Umbilical cord (tissue), 2 donors: ENCODE results near the gene MED14. TPM values are rescaled to one million over a fixed set of nuclear protein-coding genes. Genes with fewer than 3 reads are reported as not detected.
"Not testable (repeated sequence)": the region's sequence is repeated elsewhere in the genome, so short reads cannot be mapped to it uniquely, and the experiment has no call there.

Experiments used
- DNase-seq: peaks from one replicate; pipeline ENCODE4 v3.0.0-alpha.2; 2015; ENCODE audit warnings: low spot score
- total RNA-seq: library from RNA; depleted of rRNA; stranded (reverse); fragments of >200 nt; gene quantifications from one replicate; pipeline ENCODE4 v1.2.3, GENCODE V29; 2014; ENCODE audit warnings: low replicate concordance; ENCODE audit not compliant: insufficient read depth

MED14 gene
- total RNA-seq, result 52.0 TPM

- DNase-seq, result peak; percentile 89
Measured at GRCh38 chrX:40735325-40736169, at the start of gene MED14. MED14 (minus strand) TSS chrX:40735542; CDS start chrX:40735412, 130 bp downstream.

GRCh38 chrX:40784516-40785151 lies 49.3 kb upstream of the MED14 start:
- no peak for DNase-seq

GRCh38 chrX:40782644-40783259 lies 47.4 kb upstream of the MED14 start:
- DNase-seq, result not testable (repeated sequence)

- no peak for DNase-seq
Measured at GRCh38 chrX:40780951-40781350, 45.6 kb upstream of the MED14 start.

DNA sequence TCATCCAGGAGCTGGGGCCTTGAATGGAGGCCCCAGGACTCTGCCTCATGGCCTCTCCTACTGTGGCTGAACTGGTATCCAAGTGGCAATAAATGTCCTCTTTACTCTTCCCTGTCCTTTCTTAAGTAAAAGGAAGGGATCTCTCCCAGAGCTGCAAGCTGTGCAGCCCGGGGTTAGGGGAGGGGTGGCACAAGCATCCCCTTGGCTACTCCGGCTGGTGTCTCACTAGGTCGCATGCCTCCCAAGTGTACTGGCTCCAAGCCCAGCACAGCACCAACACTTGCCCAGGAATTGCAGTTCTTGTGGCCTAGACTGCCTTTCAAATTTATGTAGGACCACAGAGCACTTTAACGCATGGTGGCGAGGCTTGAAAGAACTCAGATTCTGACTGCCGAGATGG lies 44.7 kb upstream of the MED14 start:
- DNase-seq, result no peak

DNA sequence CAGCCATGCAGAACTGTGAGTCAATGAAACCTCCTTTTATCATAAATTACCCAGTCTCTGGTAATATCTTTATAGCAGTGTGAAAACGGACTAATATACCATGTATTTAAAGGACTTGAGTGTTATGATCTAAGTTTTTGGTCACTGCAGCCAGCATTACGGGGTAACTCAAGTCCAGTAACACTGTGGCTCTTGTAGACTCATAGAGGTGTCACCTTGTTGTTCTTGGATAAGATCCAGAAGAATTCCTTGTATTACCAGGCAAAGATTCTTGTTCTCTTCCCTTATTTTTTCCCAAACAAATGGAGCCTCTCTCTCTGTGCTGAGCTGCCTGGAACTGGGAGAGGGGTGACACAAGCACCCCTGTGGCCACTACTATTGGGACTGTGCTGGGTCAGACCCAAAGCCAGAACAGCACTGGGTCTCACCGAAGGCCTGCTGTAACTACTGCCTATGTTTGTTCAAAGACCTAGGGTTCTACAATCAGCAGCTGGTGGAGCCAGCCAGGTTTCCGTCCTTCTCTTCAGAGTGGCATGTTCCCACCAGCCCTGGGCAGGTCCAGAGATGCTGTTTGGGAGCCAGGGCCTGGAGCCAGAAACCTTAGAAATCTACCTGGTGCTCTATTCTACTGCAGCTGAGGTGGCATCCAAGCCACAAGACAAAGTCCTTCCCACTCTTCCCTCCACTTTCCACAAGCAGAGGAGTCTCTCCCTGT lies 43.7 kb upstream of the MED14 start:
- DNase-seq, result no peak

- peak; percentile 15 for DNase-seq
Measured at GRCh38 chrX:40773809-40774208, 38.5 kb upstream of the MED14 start.

DNA sequence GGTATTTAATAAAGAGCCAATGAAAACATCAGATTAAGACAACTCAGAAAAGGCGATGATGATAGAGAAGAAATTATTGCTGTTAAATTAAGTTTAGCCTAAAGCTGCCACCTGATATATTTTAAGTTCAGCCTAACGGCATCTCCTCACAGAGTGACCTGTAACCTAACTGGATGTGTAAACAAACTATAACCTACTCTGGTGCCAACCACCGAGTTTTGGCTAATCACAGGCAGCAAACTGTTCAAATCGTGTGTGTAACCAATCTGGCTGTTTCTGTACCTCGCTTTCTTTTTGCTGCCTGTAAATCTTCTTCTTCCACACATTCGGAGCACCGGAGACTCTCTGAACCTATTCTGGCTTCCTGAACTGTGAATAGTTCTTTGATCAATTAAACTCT lies 37.8 kb upstream of the MED14 start:
- no peak for DNase-seq

DNA sequence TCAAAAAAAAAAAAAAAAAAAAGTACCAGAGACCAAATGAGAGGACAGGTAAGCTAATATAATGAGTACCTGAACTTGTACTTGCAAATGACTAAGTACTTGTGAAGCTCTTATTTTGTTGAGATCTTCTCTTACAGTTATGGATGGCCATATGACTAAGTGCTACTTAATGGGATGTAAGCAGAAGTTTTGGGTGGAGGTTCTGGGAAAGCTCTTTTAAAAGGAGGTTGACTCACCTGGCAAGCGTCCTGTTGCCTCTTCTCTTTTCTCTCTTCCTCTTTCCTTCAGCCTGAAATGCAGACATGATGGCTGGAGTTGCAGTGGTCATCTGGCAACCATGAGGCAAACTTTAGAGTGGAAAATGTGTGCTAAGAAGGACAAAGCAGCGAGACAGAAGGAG lies 36.9 kb upstream of the MED14 start:
- DNase-seq, result no peak

- no peak for DNase-seq
Measured at GRCh38 chrX:40761762-40762161, 26.4 kb upstream of the MED14 start.

- DNase-seq, result no peak
Measured at GRCh38 chrX:40759374-40759773, 24.0 kb upstream of the MED14 start.

- no peak for DNase-seq
Measured at GRCh38 chrX:40757058-40757457, 21.7 kb upstream of the MED14 start.

- DNase-seq, result peak; percentile 46
Measured at GRCh38 chrX:40755291-40756249, 20.2 kb upstream of the MED14 start.

DNA sequence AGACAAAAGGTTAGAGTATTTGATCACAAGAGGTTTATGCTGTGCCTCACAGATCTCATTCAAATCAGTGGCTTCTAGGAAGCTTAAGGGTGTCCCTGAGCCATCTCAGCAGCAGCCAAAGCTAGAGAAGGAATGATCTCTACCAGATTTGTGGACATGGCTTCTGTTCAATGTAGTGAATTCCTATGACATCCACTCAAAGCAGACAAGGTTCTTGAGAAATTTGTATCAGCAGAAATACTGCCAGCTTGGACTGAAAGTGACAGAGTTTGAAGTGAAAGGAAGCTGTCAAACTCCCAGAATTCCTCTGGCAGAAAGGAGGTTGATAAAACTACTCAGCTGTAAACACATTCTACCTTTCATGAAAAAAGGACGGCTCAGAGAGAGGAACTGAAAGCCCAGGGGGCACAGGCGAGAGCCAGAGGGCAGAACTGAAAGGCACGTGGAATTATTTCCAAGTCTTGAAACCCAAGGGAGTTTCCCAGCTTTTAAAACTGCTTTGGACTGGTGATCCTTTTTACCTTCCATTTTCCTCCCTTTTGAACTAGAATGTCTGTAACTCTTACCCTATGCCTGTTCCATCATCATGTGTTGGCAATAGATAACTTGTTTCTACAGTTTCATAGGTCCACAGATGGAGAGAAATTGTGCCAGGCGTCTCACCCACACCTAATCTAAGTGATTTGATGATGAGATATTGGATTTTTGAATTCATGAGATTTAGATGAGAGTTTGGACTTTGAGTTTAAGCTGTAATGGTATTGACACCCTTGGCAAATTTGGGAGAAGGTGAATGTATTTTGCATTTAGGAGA lies 14.5 kb upstream of the MED14 start:
- DNase-seq, result no peak

DNA sequence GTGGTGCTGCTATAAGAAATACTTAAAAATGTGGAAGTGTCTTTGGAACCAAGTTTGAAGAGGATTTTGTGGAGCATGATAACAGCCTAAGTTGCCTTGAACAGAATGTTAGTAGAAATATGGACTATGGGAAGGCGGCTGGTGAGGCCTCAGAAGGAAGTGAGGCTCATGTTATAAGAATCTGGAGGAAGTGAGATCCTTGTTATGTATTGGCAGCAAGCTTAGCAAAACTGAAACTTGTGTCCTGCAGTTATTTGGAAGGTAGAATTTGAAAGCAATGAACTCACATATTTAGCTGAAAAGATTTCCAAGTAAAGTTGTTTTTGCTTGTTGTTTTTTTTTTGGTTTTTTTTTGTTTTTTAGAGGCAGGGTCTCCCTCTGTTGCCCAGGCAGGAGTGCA lies 13.6 kb upstream of the MED14 start:
- DNase-seq, result no peak

GRCh38 chrX:40746521-40746920 lies 11.2 kb upstream of the MED14 start:
- DNase-seq, result no peak

DNA sequence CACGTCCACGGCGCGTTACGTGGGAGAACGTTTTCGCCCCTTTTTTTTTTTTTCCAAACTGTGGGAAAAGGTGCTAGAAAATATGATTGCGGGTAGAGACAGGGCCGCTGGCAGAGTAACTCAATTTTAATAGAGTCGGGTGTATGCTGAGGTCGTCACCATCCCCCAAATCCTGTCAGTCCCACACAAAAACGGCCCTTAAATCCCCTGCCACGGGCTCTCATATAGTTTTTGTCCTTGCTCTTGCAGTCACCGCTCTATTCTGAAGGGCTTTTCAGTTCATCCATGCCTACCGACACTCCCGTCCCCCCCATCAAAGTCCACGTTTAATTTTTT lies 796 bp upstream of the MED14 start:
- DNase-seq, result no peak

DNA sequence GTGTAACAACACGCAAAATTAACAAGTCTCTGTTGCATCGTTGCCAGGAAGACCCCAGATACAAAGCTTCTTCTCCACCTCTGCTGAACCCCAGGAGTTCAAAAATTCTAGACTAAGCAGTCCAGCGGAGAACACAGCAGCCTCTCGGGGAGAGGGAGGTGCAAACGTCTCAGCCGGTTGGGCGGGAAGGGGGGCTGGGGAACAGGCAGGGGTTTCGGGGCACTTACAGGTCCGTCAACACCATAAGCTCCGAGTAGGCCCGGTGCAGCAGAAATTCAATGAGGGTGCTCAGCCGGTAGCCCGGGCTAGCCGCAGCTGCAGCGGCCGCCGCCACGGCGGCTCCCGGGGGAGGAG lies 394 bp downstream of the MED14 start:
- DNase-seq, result peak; percentile 31

GRCh38 chrX:40733706-40734105 lies 1.6 kb downstream of the MED14 start:
- DNase-seq, result peak; percentile 82

DNA sequence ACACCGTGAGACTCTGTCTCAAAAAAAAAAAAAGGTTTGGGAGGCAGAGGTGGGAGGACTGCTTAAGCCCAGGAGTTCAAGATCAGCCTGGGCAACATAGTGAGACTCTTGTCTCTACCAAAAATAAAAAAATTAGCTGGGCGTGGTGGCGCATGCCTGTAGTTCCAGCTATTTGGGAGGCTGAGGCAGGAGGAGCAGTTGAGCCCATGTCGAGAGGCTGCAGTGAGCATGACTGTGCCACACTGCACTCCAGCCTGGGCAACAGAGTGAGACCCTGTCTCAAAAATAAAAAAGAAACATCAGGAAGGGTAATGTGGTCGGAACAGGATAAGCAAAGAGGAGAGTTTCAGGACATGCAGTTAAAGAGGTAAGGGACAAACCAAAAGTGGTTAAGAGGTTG lies 2.8 kb downstream of the MED14 start:
- DNase-seq, result not testable (repeated sequence)
